ENCODE measurements around the gene C3AR1. TPM values are rescaled to one million over a fixed set of nuclear protein-coding genes. Genes with fewer than 3 reads are reported as not detected.
A peak's percentile ranks its signal among the peaks of the same experiment; 100 is the strongest.

C3AR1 gene
- total RNA-seq, 4 donors from 2014 or later: 4.9 to 18.7 (median 9.0) TPM

GRCh38 chr12:8069582-8069981 lies 3.4 kb upstream of the C3AR1 start:
- no peak overlapping the region for H3K27ac ChIP-seq (replicated peaks in 1 of 4)
- H3K4me1 ChIP-seq: no peaks in the 10 kb centered on the region
- no peaks in the 10 kb centered on the region for H3K9me3 ChIP-seq
- no peak for DNase-seq (ENCODE audit: extremely low spot score)
- intact Hi-C loops (cut with DNase I): no loop called here
- no peak overlapping the region for H3K4me3 ChIP-seq
- no peak for TF ChIP-seq POLR2AphosphoS5 (IDR thresholded peaks at IDR 0.05)
- no peaks in the 10 kb centered on the region for H3K36me3 ChIP-seq
- H3K27me3 ChIP-seq: no peaks in the 10 kb centered on the region

GRCh38 chr12:8064131-8064530 lies 2.0 kb downstream of the C3AR1 start:
- no peaks in the 10 kb centered on the region for H3K36me3 ChIP-seq
- TF ChIP-seq EP300 (IDR thresholded peaks at IDR 0.05) (no peak), POLR2AphosphoS5 (IDR thresholded peaks at IDR 0.05) (no peak), CTCF (IDR thresholded peaks at IDR 0.05) (no peak), POLR2A (IDR thresholded peaks at IDR 0.05; ENCODE audit: low read depth) (no peak)
- H3K9me3 ChIP-seq: no peaks in the 10 kb centered on the region
- H3K4me1 ChIP-seq: no peaks in the 10 kb centered on the region
- no peaks in the 10 kb centered on the region for H3K27me3 ChIP-seq
- peak overlapping the region in 1 of 4 donors; percentile 36 for H3K4me3 ChIP-seq
- intact Hi-C loops (cut with DNase I): no loop called here
- peak overlapping the region in 1 of 4 donors; percentile 53 for H3K27ac ChIP-seq (replicated peaks in 1 of 4)
- no peak for DNase-seq (ENCODE audit: extremely low spot score)

- DNase-seq (ENCODE audit: extremely low spot score): no peak
- Histone ChIP-seq H3K4me3 (no peak overlapping the region), H3K9me3 (no peaks in the 10 kb centered on the region), H3K27me3 (no peaks in the 10 kb centered on the region), H3K36me3 (peaks cover 5 to 31% (median 26%) of the 10 kb centered on the region in 4 donors), H3K27ac (replicated peaks in 1 of 4) (no peak overlapping the region), H3K4me1 (no peaks in the 10 kb centered on the region)
- TF ChIP-seq EP300 (IDR thresholded peaks at IDR 0.05): no peak
- WGBS: 64% methylated on average over 6 of the region's 6 CpGs
- intact Hi-C loops (cut with DNase I): no loop called here
Measured at GRCh38 chr12:8058506-8058905, 7.7 kb downstream of the C3AR1 start.

- H3K36me3 ChIP-seq: peaks cover 9 to 37% (median 33%) of the 10 kb centered on the region in 4 donors
- H3K27ac ChIP-seq (replicated peaks in 1 of 4): no peak overlapping the region
- H3K4me3 ChIP-seq: no peak overlapping the region
- H3K4me1 ChIP-seq: no peaks in the 10 kb centered on the region
- TF ChIP-seq EP300 (IDR thresholded peaks at IDR 0.05): no peak
- TF ChIP-seq POLR2AphosphoS5 (IDR thresholded peaks at IDR 0.05): no peak
- TF ChIP-seq POLR2A (IDR thresholded peaks at IDR 0.05; ENCODE audit: low read depth): no peak
- no peak for TF ChIP-seq CTCF (IDR thresholded peaks at IDR 0.05)
- H3K27me3 ChIP-seq: no peaks in the 10 kb centered on the region
- 60% methylated on average over 4 of the region's 4 CpGs for WGBS
- no peaks in the 10 kb centered on the region for H3K9me3 ChIP-seq
- DNase-seq (ENCODE audit: extremely low spot score): no peak
- intact Hi-C loops (cut with DNase I): no loop called here
Measured at GRCh38 chr12:8057839-8058238, 8.3 kb downstream of the C3AR1 start.

- TF ChIP-seq POLR2AphosphoS5 (IDR thresholded peaks at IDR 0.05): no peak
- no peak for TF ChIP-seq POLR2A (IDR thresholded peaks at IDR 0.05; ENCODE audit: low read depth)
- 54% methylated on average over 2 of the region's 2 CpGs for WGBS
- no peaks in the 10 kb centered on the region for H3K9me3 ChIP-seq
- peaks cover 15 to 43% (median 38%) of the 10 kb centered on the region in 4 donors for H3K36me3 ChIP-seq
- intact Hi-C loops (cut with DNase I): no loop called here
- no peak overlapping the region for H3K4me3 ChIP-seq
- H3K27me3 ChIP-seq: no peaks in the 10 kb centered on the region
- no peaks in the 10 kb centered on the region for H3K4me1 ChIP-seq
- DNase-seq (ENCODE audit: extremely low spot score): no peak
- no peak overlapping the region for H3K27ac ChIP-seq (replicated peaks in 1 of 4)
Measured at GRCh38 chr12:8057306-8057705, 8.9 kb downstream of the C3AR1 start.

GRCh38 chr12:8054816-8055215 lies 11.3 kb downstream of the C3AR1 start:
- Histone ChIP-seq H3K36me3 (peaks cover 37 to 68% (median 62%) of the 10 kb centered on the region in 4 donors), H3K9me3 (no peaks in the 10 kb centered on the region), H3K4me3 (no peak overlapping the region), H3K27ac (replicated peaks in 1 of 4) (no peak overlapping the region), H3K4me1 (no peaks in the 10 kb centered on the region), H3K27me3 (no peaks in the 10 kb centered on the region)
- WGBS: 100% methylated on average over 2 of the region's 2 CpGs
- no peak for DNase-seq (ENCODE audit: extremely low spot score)
- TF ChIP-seq EP300 (IDR thresholded peaks at IDR 0.05) (no peak), POLR2A (IDR thresholded peaks at IDR 0.05; ENCODE audit: low read depth) (no peak), POLR2AphosphoS5 (IDR thresholded peaks at IDR 0.05) (no peak), CTCF (IDR thresholded peaks at IDR 0.05) (no peak)
- intact Hi-C loops (cut with DNase I): no loop called here
